ENCODE results near the gene ULK4.
A peak's percentile ranks its signal among the peaks of the same experiment; 100 is the strongest.

ULK4 gene

GRCh38 chr3:41961751-41962679 lies at the start of gene ULK4:
TSS of gene ULK4 (minus strand) at chr3:41962103. CDS start at chr3:41954759, 7,344 bp downstream.
- no peak for TF ChIP-seq CTCF (IDR thresholded peaks at IDR 0.05; ENCODE audit: borderline replicate concordance, control extremely low read depth, extremely low read depth, insufficient read depth, missing control alignments)
- in situ Hi-C loops (cut with MboI; ENCODE audit: low sequenced_read_pairs, unreplicated experiment), result no loop called here

GRCh38 chr3:42010530-42010929 lies 48.6 kb upstream of the ULK4 start:
- in situ Hi-C loops (cut with MboI; ENCODE audit: low sequenced_read_pairs, unreplicated experiment), result no loop called here
- DNase-seq (ENCODE audit: low spot score), result no peak
- no peak for TF ChIP-seq CTCF (IDR thresholded peaks at IDR 0.05; ENCODE audit: borderline replicate concordance, control extremely low read depth, extremely low read depth, insufficient read depth, missing control alignments)

More at GRCh38 chr3:41961751-41962679, at the start of gene ULK4:
- DNase-seq (ENCODE audit: low spot score), result peak; percentile 92

- in situ Hi-C loops (cut with MboI; ENCODE audit: low sequenced_read_pairs, unreplicated experiment), result no loop called here
- DNase-seq (ENCODE audit: low spot score), result no peak
- no peak for TF ChIP-seq CTCF (IDR thresholded peaks at IDR 0.05; ENCODE audit: borderline replicate concordance, control extremely low read depth, extremely low read depth, insufficient read depth, missing control alignments)
These were observed 47.6 kb upstream of the ULK4 start for GRCh38 chr3:42009456-42009855.

- no peak for DNase-seq (ENCODE audit: low spot score)
- no peak for TF ChIP-seq CTCF (IDR thresholded peaks at IDR 0.05; ENCODE audit: borderline replicate concordance, control extremely low read depth, extremely low read depth, insufficient read depth, missing control alignments)
- in situ Hi-C loops (cut with MboI; ENCODE audit: low sequenced_read_pairs, unreplicated experiment), result no loop called here
These were observed 45.9 kb upstream of the ULK4 start for GRCh38 chr3:42007785-42008184.

- in situ Hi-C loops (cut with MboI; ENCODE audit: low sequenced_read_pairs, unreplicated experiment), result no loop called here
- DNase-seq (ENCODE audit: low spot score), result no peak
- TF ChIP-seq CTCF (IDR thresholded peaks at IDR 0.05; ENCODE audit: borderline replicate concordance, control extremely low read depth, extremely low read depth, insufficient read depth, missing control alignments), result no peak
These were observed 43.5 kb upstream of the ULK4 start for GRCh38 chr3:42005401-42005800.

- no peak for DNase-seq (ENCODE audit: low spot score)
- no peak for TF ChIP-seq CTCF (IDR thresholded peaks at IDR 0.05; ENCODE audit: borderline replicate concordance, control extremely low read depth, extremely low read depth, insufficient read depth, missing control alignments)
- in situ Hi-C loops (cut with MboI; ENCODE audit: low sequenced_read_pairs, unreplicated experiment), result no loop called here
These were observed 40.9 kb upstream of the ULK4 start for GRCh38 chr3:42002790-42003189.

All from GM13976 (cell line).